ENCODE measurements around the gene ZC3H7B. TPM values are rescaled to one million over a fixed set of nuclear protein-coding genes. Genes with fewer than 3 reads are reported as not detected.

The ZC3H7B gene
- total RNA-seq, 4 donors from 2014 or later, result 39.0 to 65.2 (median 39.5) TPM

GRCh38 chr22:41324821-41325528 is 23.6 kb downstream of the ZC3H7B start:
- Histone ChIP-seq H3K36me3 (peaks cover 0 to 96% of the 10 kb centered on the region in 2 donors), H3K4me1 (peaks cover 0 to 10% (median 0%) of the 10 kb centered on the region in 3 donors), H3K4me3 (no peak overlapping the region), H3K9me3 (no peaks in the 10 kb centered on the region), H3K27me3 (no peaks in the 10 kb centered on the region), H3K27ac (no peak overlapping the region)
- ATAC-seq, result no peak
- WGBS, 2 donors (ENCODE audit: low coverage in 1 of 2), result 88% methylated on average over 1 of the region's 5 CpGs; no CpG with 5 or more reads in 1 of the 2 donors
- TF ChIP-seq, protein P1, sequence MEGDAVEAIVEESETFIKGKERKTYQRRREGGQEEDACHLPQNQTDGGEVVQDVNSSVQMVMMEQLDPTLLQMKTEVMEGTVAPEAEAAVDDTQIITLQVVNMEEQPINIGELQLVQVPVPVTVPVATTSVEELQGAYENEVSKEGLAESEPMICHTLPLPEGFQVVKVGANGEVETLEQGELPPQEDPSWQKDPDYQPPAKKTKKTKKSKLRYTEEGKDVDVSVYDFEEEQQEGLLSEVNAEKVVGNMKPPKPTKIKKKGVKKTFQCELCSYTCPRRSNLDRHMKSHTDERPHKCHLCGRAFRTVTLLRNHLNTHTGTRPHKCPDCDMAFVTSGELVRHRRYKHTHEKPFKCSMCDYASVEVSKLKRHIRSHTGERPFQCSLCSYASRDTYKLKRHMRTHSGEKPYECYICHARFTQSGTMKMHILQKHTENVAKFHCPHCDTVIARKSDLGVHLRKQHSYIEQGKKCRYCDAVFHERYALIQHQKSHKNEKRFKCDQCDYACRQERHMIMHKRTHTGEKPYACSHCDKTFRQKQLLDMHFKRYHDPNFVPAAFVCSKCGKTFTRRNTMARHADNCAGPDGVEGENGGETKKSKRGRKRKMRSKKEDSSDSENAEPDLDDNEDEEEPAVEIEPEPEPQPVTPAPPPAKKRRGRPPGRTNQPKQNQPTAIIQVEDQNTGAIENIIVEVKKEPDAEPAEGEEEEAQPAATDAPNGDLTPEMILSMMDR (IDR thresholded peaks at IDR 0.05), result no peak
- TF ChIP-seq POLR2AphosphoS5 (IDR thresholded peaks at IDR 0.05) (no peak), POLR2A (IDR thresholded peaks at IDR 0.05) (no peak), EP300 (IDR thresholded peaks at IDR 0.05) (no peak)

- no peaks in the 10 kb centered on the region for H3K27me3 ChIP-seq
- WGBS, 2 donors (ENCODE audit: low coverage in 1 of 2), result 84% methylated on average over 8 of the region's 16 CpGs; no CpG with 5 or more reads in 1 of the 2 donors
- H3K27ac ChIP-seq, result no peak overlapping the region
- H3K36me3 ChIP-seq, result peaks cover 0 to 100% of the 10 kb centered on the region in 2 donors
- no peak overlapping the region for H3K4me3 ChIP-seq
- H3K4me1 ChIP-seq, result peaks cover 0 to 10% (median 0%) of the 10 kb centered on the region in 3 donors
- TF ChIP-seq EP300 (IDR thresholded peaks at IDR 0.05), result no peak
- TF ChIP-seq, protein P1 (IDR thresholded peaks at IDR 0.05), result no peak
- TF ChIP-seq POLR2AphosphoS5 (IDR thresholded peaks at IDR 0.05), result no peak
- no peak for TF ChIP-seq POLR2A (IDR thresholded peaks at IDR 0.05)
- no peaks in the 10 kb centered on the region for H3K9me3 ChIP-seq
- no peak for ATAC-seq
Measured at GRCh38 chr22:41327124-41327523, 25.8 kb downstream of the ZC3H7B start.

- Histone ChIP-seq H3K4me1 (no peaks in the 10 kb centered on the region), H3K4me3 (no peak overlapping the region), H3K27me3 (no peaks in the 10 kb centered on the region), H3K27ac (no peak overlapping the region), H3K9me3 (no peaks in the 10 kb centered on the region), H3K36me3 (peaks cover 0 to 100% of the 10 kb centered on the region in 2 donors)
- TF ChIP-seq EP300 (IDR thresholded peaks at IDR 0.05), result no peak
- TF ChIP-seq POLR2A (IDR thresholded peaks at IDR 0.05), result no peak
- TF ChIP-seq, protein P1 (IDR thresholded peaks at IDR 0.05), result no peak
- TF ChIP-seq POLR2AphosphoS5 (IDR thresholded peaks at IDR 0.05), result no peak
- no peak for ATAC-seq
- 81 to 96% methylated on average over 3 of the region's 7 CpGs for WGBS, 2 donors (ENCODE audit: low coverage in 1 of 2)
Measured at GRCh38 chr22:41330169-41330568, 28.8 kb downstream of the ZC3H7B start.

DNA sequence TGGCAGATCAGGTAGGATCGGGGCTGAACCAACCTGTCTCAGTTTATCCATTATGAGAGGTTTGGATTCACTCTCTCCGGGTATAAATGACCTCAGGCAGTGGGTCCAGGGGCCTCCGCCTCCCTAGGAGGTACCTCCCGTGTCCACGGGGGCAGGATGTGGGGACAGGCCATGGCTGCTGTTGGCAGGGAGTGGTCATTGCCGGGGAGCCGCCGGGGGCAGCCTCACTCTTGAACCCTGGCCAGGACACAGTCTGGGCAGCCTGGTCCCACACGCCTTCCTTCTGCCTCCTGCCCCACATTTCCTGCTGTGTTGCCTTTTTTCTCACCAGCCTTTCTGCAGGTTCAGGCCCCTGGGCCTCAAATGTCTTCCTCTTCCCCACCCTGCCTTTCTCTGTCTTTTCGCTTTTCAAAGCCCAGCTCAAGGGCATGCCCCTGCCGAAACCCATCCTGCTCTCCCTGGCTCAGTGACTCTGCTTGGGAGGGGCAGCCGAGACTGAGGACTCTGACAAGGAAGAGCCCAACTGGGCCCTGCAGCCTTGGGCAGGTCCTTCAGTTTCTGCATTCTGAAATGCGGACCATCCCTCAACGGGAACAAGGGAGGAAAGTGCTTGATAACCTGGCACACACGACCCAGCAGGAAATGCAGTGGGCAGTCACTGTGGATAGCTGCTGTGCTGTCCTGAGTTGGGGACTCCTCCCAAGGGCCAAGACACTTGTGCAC is 31.1 kb downstream of the ZC3H7B start:
- H3K4me1 ChIP-seq, result no peaks in the 10 kb centered on the region
- H3K36me3 ChIP-seq, result peaks cover 0 to 100% of the 10 kb centered on the region in 2 donors
- no peak overlapping the region for H3K27ac ChIP-seq
- H3K9me3 ChIP-seq, result no peaks in the 10 kb centered on the region
- TF ChIP-seq, protein P1 (IDR thresholded peaks at IDR 0.05), result no peak
- TF ChIP-seq EP300 (IDR thresholded peaks at IDR 0.05) (no peak), POLR2AphosphoS5 (IDR thresholded peaks at IDR 0.05) (no peak), POLR2A (IDR thresholded peaks at IDR 0.05) (no peak)
- H3K27me3 ChIP-seq, result no peaks in the 10 kb centered on the region
- WGBS, 2 donors (ENCODE audit: low coverage in 1 of 2), result 67 to 100% methylated on average over 1 to 2 of the region's 15 CpGs
- no peak overlapping the region for H3K4me3 ChIP-seq
- ATAC-seq, result no peak
